ENCODE measurements around the gene OXSR1. TPM values are rescaled to one million over a fixed set of nuclear protein-coding genes. Genes with fewer than 3 reads are reported as not detected.

Gene OXSR1
- total and polyA plus RNA-seq, 2 of the 13 experiments (the other 11 are each of a cell fraction or from before 2014, with no cell fraction given), result 27.4 to 32.6 TPM

- H3K9ac ChIP-seq (ENCODE audit: insufficient read depth, low read depth, low read length), result no peak overlapping the region
- DNase-seq (ENCODE audit: low spot score) (no peak), FAIRE-seq (no peak), ATAC-seq (no peak)
- H3K79me2 ChIP-seq (ENCODE audit: insufficient read depth, low read length), result peaks cover 82% of the 10 kb centered on the region
- intact Hi-C loops (cut with micrococcal nuclease; ENCODE audit: unreplicated experiment), result no loop called here
- no peak overlapping the region for H3K4me3 ChIP-seq (replicated peaks in 1 of 3; ENCODE audit: insufficient read depth in 1 of 3, low read depth in 2 of 3, low read length in 3 of 3)
- no peak overlapping the region for H2AFZ ChIP-seq (ENCODE audit: low read length)
- H3K36me3 ChIP-seq (replicated peaks in 1 of 2; ENCODE audit: control insufficient read depth in 1 of 2, insufficient read depth in 2 of 2, low read length in 2 of 2), result no peaks in the 10 kb centered on the region; a peak in 1 of 5 replicates
- peaks cover 22% of the 10 kb centered on the region for H4K20me1 ChIP-seq (ENCODE audit: insufficient read depth, low read length)
- in situ Hi-C loops (cut with HindIII; ENCODE audit: extremely low pct_ligation_motif_present, low pct_unique_long_range_greater_than_20kb), result no loop called here
- no TSS peak for BruUV-seq (replicated peaks)
- H3K4me1 ChIP-seq (ENCODE audit: insufficient read depth, low read length), result peaks cover 54% of the 10 kb centered on the region
- H3K4me2 ChIP-seq (ENCODE audit: low read depth, low read length), result no peak overlapping the region
- TF ChIP-seq ZBTB38 (CRISPR knock-in tag; IDR thresholded peaks at IDR 0.05) (no peak), ZNF331 (CRISPR knock-in tag; IDR thresholded peaks at IDR 0.05) (no peak), ZBTB42 (CRISPR knock-in tag; IDR thresholded peaks at IDR 0.05) (no peak), PAX8 (CRISPR knock-in tag; IDR thresholded peaks at IDR 0.05; ENCODE audit: borderline replicate concordance) (no peak), ZNF138 (CRISPR knock-in tag; IDR thresholded peaks at IDR 0.05; ENCODE audit: low read depth) (no peak), ZNF430 (CRISPR knock-in tag; IDR thresholded peaks at IDR 0.05) (no peak), LCORL (IDR thresholded peaks at IDR 0.05) (no peak), LCORL (CRISPR knock-in tag; IDR thresholded peaks at IDR 0.05) (no peak), IRF1 (CRISPR knock-in tag; IDR thresholded peaks at IDR 0.05; ENCODE audit: low read depth) (no peak)
- no peak overlapping the region for H3K27ac ChIP-seq (ENCODE audit: extremely low read length, insufficient read depth, low read length)
- ChIA-PET POLR2A (no interaction called here), CTCF (ENCODE audit: low intra/inter-chr PET ratio, low total read pairs) (no interaction called here)
- no peaks in the 10 kb centered on the region for H3K9me3 ChIP-seq (ENCODE audit: low read length)
- H3K27me3 ChIP-seq (ENCODE audit: control insufficient read depth in 1 of 2, insufficient read depth in 2 of 2, low read length in 2 of 2), result no peaks in the 10 kb centered on the region; a peak in 1 of 5 replicates
- WGBS (ENCODE audit: low lambda C conversion rate), result 93% methylated on average over 1 of the region's 1 CpG
Observed at GRCh38 chr3:38169027-38169317, 3.6 kb downstream of the OXSR1 start.

GRCh38 chr3:38170722-38171121, 5.4 kb downstream of the OXSR1 start:
- CTCF ChIA-PET (ENCODE audit: low intra/inter-chr PET ratio, low total read pairs), result no interaction called here
- H3K27me3 ChIP-seq (ENCODE audit: control insufficient read depth in 1 of 2, insufficient read depth in 2 of 2, low read length in 2 of 2), result no peaks in the 10 kb centered on the region; a peak in 1 of 5 replicates
- no peak overlapping the region for H3K4me3 ChIP-seq (replicated peaks in 1 of 3; ENCODE audit: insufficient read depth in 1 of 3, low read depth in 2 of 3, low read length in 3 of 3)
- TF ChIP-seq ZFAT (CRISPR knock-in tag; conservative IDR thresholded peaks at IDR 0.05) (no peak), ATRX (CRISPR knock-in tag; IDR thresholded peaks at IDR 0.05; ENCODE audit: borderline replicate concordance) (no peak), KLF11 (CRISPR knock-in tag; IDR thresholded peaks at IDR 0.05) (no peak), KLF6 (CRISPR knock-in tag; IDR thresholded peaks at IDR 0.05) (no peak), NR3C1 (CRISPR knock-in tag; IDR thresholded peaks at IDR 0.05) (no peak), ZNF354B (CRISPR knock-in tag; IDR thresholded peaks at IDR 0.05) (no peak), TSC22D2 (CRISPR knock-in tag; IDR thresholded peaks at IDR 0.05; ENCODE audit: borderline replicate concordance) (no peak), TARDBP (CRISPR knock-in tag; IDR thresholded peaks at IDR 0.05) (no peak), THAP9 (CRISPR knock-in tag; IDR thresholded peaks at IDR 0.05; ENCODE audit: borderline replicate concordance) (no peak), ZNF180 (CRISPR knock-in tag; IDR thresholded peaks at IDR 0.05; ENCODE audit: borderline replicate concordance, low read depth) (no peak), TGIF2 (CRISPR knock-in tag; IDR thresholded peaks at IDR 0.05) (no peak)
- in situ Hi-C loops (cut with HindIII; ENCODE audit: extremely low pct_ligation_motif_present, low pct_unique_long_range_greater_than_20kb), result no loop called here
- no peaks in the 10 kb centered on the region for H3K9me3 ChIP-seq (ENCODE audit: low read length)
- BruUV-seq (replicated peaks), result no TSS peak
- no peaks in the 10 kb centered on the region; a peak in 1 of 5 replicates for H3K36me3 ChIP-seq (replicated peaks in 1 of 2; ENCODE audit: control insufficient read depth in 1 of 2, insufficient read depth in 2 of 2, low read length in 2 of 2)
- FAIRE-seq (no peak), ATAC-seq (no peak), DNase-seq (ENCODE audit: low spot score) (no peak)
- H3K79me2 ChIP-seq (ENCODE audit: insufficient read depth, low read length), result peaks cover 96% of the 10 kb centered on the region
- H3K4me1 ChIP-seq (ENCODE audit: insufficient read depth, low read length), result peaks cover 50% of the 10 kb centered on the region
- no peak overlapping the region for H3K9ac ChIP-seq (ENCODE audit: insufficient read depth, low read depth, low read length)
- H3K27ac ChIP-seq (ENCODE audit: extremely low read length, insufficient read depth, low read length), result no peak overlapping the region
- no peak overlapping the region for H2AFZ ChIP-seq (ENCODE audit: low read length)
- 91% methylated on average over 4 of the region's 4 CpGs for WGBS (ENCODE audit: low lambda C conversion rate)
- intact Hi-C loops (cut with micrococcal nuclease; ENCODE audit: unreplicated experiment), result no loop called here
- peaks cover 25% of the 10 kb centered on the region for H4K20me1 ChIP-seq (ENCODE audit: insufficient read depth, low read length)
- no peak overlapping the region for H3K4me2 ChIP-seq (ENCODE audit: low read depth, low read length)
- POLR2A ChIA-PET, result interaction anchor here (1.5 kb wide), 1 partner anchor 37 kb away, joined by 4 read pairs; no protein-coding TSS in a partner anchor
